A673 (cell line): ENCODE measurements around the gene PRKCSH. TPM values are rescaled to one million over a fixed set of nuclear protein-coding genes. Genes with fewer than 3 reads are reported as not detected.
"Not testable (repeated sequence)": the region's sequence is repeated elsewhere in the genome, so short reads cannot be mapped to it uniquely, and the experiment has no call there.

Source experiments
- BruUV-seq: library from RNA; stranded (reverse); fragments of 400-500 nt; replicated peaks from 2 replicates; lab custom pipeline; 2021; lab: Mats Ljungman, UMichigan
- CTCF ChIA-PET: fragments of 300-600 bp; sonication (Branson Sonifier 250); formaldehyde crosslinking; loops from one replicate; lab custom pipeline; 2022; ENCODE audit warnings: antibody characterized with exemption; lab: Charles Lee
- POLR2A ChIA-PET: fragments of 300-600 bp; sonication (Branson Sonifier 250); formaldehyde crosslinking; loops from one replicate; lab custom pipeline; 2022; ENCODE audit warnings: antibody characterized with exemption; ENCODE audit not compliant: low non-redundant PET; lab: Charles Lee
- DNase-seq: peaks from one replicate; pipeline ENCODE4 v3.0.0-alpha.2; 2015; ENCODE audit warnings: low spot score
- H3K27ac ChIP-seq: fragments of 200-600 bp; sonication (generic); 2 replicates; pipeline ENCODE4 v1.5.1; 2016; ENCODE audit warnings: mixed run types, low read depth, mild to moderate bottlenecking, mixed read lengths, antibody characterized with exemption, low read length; ENCODE audit not compliant: poor library complexity, severe bottlenecking
- H3K27me3 ChIP-seq: fragments of 200-600 bp; sonication (generic); replicated peaks from 2 replicates; pipeline ENCODE4 v1.6.1; 2017; ENCODE audit warnings: mixed run types, low read depth, mild to moderate bottlenecking, mixed read lengths, antibody characterized with exemption, low read length; ENCODE audit not compliant: insufficient read depth, poor library complexity
- H3K36me3 ChIP-seq: fragments of 200-600 bp; sonication (generic); 2 replicates; pipeline ENCODE4 v1.6.1; 2016; ENCODE audit warnings: mixed run types, mild to moderate bottlenecking, mixed read lengths, antibody characterized with exemption, low read length; ENCODE audit not compliant: insufficient read depth, poor library complexity, severe bottlenecking
- H3K4me1 ChIP-seq: fragments of 200-600 bp; sonication (generic); 2 replicates; pipeline ENCODE4 v1.6.1; 2017; ENCODE audit warnings: mixed run types, mild to moderate bottlenecking, mixed read lengths, antibody characterized with exemption, low read length; ENCODE audit not compliant: insufficient read depth, poor library complexity, severe bottlenecking
- H3K4me3 ChIP-seq: fragments of 200-600 bp; sonication (generic); 2 replicates; pipeline ENCODE4 v1.5.1; 2016; ENCODE audit warnings: low read depth, mixed run types, mild to moderate bottlenecking, mixed read lengths, low read length; ENCODE audit not compliant: poor library complexity, severe bottlenecking
- H3K9me3 ChIP-seq: fragments of 200-600 bp; sonication (generic); 2 replicates; pipeline ENCODE4 v1.6.1; 2016; ENCODE audit warnings: mixed run types, low read depth, mild to moderate bottlenecking, mixed read lengths, antibody characterized with exemption, low read length; ENCODE audit not compliant: poor library complexity, severe bottlenecking
- EZH2 ChIP-seq: fragments of 200-600 bp; sonication (generic); IDR thresholded peaks from 2 replicates; pipeline ENCODE4 v1.6.1; 2017; ENCODE audit warnings: borderline replicate concordance, low read depth, mild to moderate bottlenecking, mixed read lengths, antibody characterized with exemption, low read length; ENCODE audit not compliant: poor library complexity, severe bottlenecking
- intact Hi-C: fragments of 100-400 bp; cut with micrococcal nuclease; formaldehyde crosslinking; loops from one replicate; pipeline ENCODE4 v1.10.0; 2022; ENCODE audit not compliant: unreplicated experiment
- total RNA-seq: library from RNA; stranded (reverse); gene quantifications from 2 replicates; pipeline ENCODE4 v1.2.3, GENCODE V29; 2021
- TF ChIP-seq, protein P1 (sequence below): fragments of 300-800, 200-600 bp; sonication (generic); conservative IDR thresholded peaks from 2 replicates; pipeline ENCODE4 v1.5.1; 2017; ENCODE audit warnings: low read depth, mild to moderate bottlenecking, antibody characterized with exemption, low read length, moderate library complexity, mixed read lengths

The PRKCSH gene
- total RNA-seq, 1 experiment from 2014 or later: 468 TPM

DNA sequence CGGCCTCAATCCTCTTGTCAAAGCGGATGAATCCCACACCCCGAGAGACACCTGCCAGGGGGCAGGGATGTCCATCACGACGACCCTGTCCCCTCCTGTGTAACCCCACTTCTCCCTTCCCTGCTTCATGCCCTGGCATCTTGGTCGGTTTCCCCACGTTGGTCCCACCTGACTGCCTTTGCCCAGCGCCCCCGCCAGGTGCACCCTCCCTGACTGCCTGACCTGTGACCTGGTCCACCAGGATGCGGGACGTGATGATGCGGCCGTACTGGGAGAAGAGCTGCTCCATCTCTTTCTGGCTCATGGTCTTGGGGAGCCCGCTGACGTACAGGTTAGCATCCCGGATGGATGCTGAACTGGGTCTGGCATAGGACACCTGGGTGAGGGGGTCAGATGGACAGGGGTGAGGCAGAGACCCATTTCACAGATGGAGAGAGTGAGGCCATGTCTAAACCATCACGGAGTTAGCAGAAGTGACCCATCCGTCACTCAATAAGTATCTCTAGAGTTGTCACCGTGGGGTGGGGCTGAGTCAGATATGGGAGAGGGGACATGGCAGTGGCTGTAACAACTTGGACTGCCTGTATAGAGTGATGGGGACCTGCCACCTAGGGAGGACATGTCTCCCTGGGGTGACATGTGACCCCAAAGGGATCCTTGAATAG is 22.9 kb downstream of the PRKCSH start:
- Histone ChIP-seq H3K36me3 (no peaks in the 10 kb centered on the region), H3K4me1 (peaks cover 6% of the 10 kb centered on the region), H3K27ac (no peak overlapping the region), H3K27me3 (no peaks in the 10 kb centered on the region), H3K4me3 (no peak overlapping the region), H3K9me3 (no peaks in the 10 kb centered on the region)
- no TSS peak for BruUV-seq
- CTCF ChIA-PET: no interaction called here
- POLR2A ChIA-PET: no interaction called here
- DNase-seq: no peak
- TF ChIP-seq, protein P1, sequence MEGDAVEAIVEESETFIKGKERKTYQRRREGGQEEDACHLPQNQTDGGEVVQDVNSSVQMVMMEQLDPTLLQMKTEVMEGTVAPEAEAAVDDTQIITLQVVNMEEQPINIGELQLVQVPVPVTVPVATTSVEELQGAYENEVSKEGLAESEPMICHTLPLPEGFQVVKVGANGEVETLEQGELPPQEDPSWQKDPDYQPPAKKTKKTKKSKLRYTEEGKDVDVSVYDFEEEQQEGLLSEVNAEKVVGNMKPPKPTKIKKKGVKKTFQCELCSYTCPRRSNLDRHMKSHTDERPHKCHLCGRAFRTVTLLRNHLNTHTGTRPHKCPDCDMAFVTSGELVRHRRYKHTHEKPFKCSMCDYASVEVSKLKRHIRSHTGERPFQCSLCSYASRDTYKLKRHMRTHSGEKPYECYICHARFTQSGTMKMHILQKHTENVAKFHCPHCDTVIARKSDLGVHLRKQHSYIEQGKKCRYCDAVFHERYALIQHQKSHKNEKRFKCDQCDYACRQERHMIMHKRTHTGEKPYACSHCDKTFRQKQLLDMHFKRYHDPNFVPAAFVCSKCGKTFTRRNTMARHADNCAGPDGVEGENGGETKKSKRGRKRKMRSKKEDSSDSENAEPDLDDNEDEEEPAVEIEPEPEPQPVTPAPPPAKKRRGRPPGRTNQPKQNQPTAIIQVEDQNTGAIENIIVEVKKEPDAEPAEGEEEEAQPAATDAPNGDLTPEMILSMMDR: no peak
- no peak for TF ChIP-seq EZH2
- intact Hi-C loops: no loop called here

DNA sequence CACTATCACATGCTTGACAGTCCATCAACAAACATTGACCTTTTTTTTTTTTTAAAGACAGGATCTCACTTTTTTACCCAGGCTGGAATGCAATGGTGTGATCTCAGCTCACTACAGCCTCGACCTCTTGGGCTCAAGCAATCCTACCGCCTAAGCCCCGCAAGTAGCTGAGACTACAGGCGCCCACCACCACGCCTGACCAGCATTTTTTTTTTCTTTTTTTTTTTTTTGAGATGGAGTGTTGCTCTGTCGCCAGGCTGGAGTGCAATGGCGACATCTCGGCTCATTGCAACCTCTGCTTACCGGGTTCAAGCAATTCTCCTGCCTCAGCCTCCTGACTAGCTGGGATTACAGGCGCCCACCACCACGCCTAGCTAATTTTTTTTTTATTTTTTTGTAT is 23.5 kb downstream of the PRKCSH start:
- CTCF ChIA-PET, BruUV-seq, DNase-seq, H3K4me3 ChIP-seq, H3K27ac ChIP-seq, H3K4me1 ChIP-seq, POLR2A ChIA-PET, intact Hi-C loops, H3K9me3 ChIP-seq, H3K36me3 ChIP-seq, H3K27me3 ChIP-seq: not testable (repeated sequence)

DNA sequence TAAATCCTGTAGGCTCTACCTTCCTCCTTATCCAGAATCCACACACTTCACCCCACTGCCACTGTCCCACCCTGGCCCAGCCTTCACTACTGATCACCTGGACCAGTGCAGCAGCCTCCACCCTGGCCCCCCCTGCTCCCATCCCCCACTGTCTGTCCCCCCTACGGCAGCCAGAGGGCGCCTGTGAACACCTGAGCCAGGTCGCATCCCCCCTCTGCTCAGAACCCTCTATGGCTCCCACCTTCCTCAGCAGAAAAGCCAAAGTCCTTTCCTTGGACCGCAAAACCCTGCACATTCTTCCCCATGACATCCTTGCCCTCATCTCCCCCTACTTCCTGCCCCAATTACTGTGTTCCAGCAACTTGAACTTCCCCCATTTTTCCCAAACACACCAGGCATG is 24.8 kb downstream of the PRKCSH start:
- intact Hi-C loops: no loop called here
- Histone ChIP-seq H3K27ac (no peak overlapping the region), H3K4me3 (no peak overlapping the region), H3K9me3 (no peaks in the 10 kb centered on the region), H3K27me3 (no peaks in the 10 kb centered on the region), H3K4me1 (peaks cover 6% of the 10 kb centered on the region), H3K36me3 (no peaks in the 10 kb centered on the region)
- BruUV-seq: no TSS peak
- no peak for DNase-seq
- no peak for TF ChIP-seq EZH2
- TF ChIP-seq, protein P1: peak; percentile 43
- ChIA-PET CTCF (no interaction called here), POLR2A (no interaction called here)

DNA sequence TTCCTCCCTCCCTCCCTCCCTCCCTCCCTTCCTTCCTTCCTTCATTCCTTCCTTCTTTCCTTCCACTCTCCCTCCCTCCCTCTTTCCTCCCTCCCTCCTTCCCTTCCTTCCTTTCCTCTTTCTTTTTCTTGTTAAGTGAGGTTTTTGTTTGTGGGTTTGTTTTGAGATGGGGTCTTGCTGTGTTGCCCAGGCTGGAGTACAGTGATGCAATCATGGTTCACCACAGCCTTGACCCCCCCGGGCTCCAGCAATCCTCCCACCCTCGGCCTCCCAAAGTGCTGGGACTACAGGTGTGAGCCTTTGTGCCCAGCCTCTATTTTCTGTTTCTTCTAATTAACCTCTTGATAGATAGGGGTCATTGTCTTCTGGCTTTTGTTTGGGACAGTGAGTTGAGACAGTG is 26.0 kb downstream of the PRKCSH start:
- intact Hi-C loops: no loop called here
- Histone ChIP-seq H3K9me3 (no peaks in the 10 kb centered on the region), H3K4me1 (peaks cover 6% of the 10 kb centered on the region), H3K27me3 (no peaks in the 10 kb centered on the region), H3K36me3 (no peaks in the 10 kb centered on the region), H3K27ac (no peak overlapping the region), H3K4me3 (no peak overlapping the region)
- TF ChIP-seq, protein P1: no peak
- TF ChIP-seq EZH2: no peak
- no TSS peak for BruUV-seq
- no peak for DNase-seq
- ChIA-PET POLR2A (no interaction called here), CTCF (interaction anchor here (0.6 kb wide), 2 partner anchors 9 to 80 kb away, joined by 4 to 6 read pairs; no protein-coding TSS in a partner anchor)
